ENCODE results near the gene NOXO1.
"Not testable (repeated sequence)": the region's sequence is repeated elsewhere in the genome, so short reads cannot be mapped to it uniquely, and the experiment has no call there.

NOXO1 gene, protein sequence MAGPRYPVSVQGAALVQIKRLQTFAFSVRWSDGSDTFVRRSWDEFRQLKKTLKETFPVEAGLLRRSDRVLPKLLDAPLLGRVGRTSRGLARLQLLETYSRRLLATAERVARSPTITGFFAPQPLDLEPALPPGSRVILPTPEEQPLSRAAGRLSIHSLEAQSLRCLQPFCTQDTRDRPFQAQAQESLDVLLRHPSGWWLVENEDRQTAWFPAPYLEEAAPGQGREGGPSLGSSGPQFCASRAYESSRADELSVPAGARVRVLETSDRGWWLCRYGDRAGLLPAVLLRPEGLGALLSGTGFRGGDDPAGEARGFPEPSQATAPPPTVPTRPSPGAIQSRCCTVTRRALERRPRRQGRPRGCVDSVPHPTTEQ

DNA sequence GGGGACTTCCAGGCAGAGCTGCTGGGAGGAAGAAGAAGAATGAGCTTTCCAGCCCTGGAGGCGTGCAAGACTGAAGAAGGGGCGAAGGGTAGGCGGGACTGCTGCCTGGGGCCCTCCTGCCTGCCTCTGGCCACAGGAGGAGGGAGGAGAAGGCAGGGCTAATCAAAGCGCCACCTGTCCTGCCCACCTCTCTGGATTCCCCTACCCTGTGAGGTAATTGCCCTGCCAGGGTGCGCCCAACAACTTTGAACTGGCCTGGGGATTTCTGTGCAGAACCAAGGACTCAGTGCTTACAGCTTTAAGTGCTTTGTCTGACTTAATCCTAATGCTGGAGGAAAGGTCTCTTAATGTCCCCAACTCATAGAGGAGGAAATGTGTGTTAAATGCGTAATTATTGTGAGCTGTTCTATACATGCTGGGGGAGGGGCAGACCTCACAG is at the start of gene NOXO1:
Gene NOXO1, minus strand, starts transcription at position 72 of the 439 bp plus-strand sequence. CDS start 290 bp downstream, outside the sequence.
- no peak for DNase-seq

DNA sequence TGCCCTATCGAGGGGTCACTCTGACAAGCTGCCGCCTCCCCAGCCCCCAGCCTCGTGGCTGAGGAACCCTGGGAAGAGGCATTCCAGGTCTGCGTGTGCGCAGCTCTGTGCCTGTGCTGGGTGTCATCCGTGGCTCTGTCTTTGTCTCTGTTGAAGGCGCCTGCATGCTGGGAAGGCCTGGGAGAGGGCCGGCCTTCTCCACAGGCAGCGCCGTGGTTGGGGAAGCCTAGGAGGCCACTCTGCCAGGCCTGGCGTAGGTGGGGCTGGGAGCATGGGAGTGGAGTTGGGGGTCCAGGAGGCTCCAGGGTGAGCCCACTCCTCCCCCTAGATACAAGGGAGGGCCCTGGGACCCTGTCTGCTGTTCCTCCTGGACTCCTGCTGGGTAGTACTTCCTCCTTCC is 48.8 kb upstream of the NOXO1 start:
- no peak for DNase-seq

DNA sequence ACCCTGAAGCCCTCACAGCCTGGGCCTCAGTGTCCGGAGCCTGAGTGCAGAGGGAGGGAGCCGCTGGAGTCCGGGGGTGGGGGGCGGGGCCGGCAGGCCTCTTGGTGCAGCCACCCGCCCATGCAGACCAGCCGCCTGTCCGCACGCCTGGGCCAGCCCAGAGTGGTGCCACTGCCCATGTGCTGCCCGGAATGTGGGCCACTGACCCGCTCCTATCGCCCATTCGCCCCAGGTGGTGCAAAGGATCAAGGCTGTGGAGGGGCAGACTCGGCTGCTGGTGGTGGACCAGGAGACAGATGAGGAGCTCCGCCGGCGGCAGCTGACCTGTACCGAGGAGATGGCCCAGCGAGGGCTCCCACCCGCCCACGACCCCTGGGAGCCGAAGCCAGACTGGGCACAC is 48.1 kb upstream of the NOXO1 start:
- DNase-seq: no peak

DNA sequence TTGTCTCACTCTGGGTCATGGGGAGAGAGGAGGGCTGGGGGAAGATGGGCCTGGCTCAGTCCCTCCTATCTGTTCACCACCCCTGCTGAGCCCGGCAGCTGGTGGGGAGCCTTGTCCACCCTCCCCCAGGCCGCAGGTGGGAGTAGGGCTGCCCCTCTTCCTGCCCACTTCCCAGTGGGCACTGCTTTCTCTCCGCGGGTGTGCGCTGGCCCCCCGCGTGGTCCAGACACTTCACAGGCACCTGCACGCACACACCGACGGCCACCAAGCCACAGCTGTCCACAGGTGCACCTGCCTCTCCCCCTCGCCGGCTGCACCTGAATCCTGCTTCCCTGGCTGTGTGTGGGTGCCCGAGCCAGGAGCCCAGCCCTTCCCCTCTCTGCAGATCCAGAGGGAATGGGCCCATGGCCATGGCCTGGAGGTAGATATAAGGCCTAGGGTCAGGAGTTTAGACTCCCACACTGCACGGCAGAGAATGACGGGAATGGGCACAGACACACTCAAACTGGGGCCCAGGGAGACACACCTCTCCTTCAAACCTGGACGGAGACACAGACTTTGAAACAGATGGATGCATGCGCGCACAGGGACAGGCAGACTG is 47.5 kb upstream of the NOXO1 start:
- no peak for DNase-seq

DNA sequence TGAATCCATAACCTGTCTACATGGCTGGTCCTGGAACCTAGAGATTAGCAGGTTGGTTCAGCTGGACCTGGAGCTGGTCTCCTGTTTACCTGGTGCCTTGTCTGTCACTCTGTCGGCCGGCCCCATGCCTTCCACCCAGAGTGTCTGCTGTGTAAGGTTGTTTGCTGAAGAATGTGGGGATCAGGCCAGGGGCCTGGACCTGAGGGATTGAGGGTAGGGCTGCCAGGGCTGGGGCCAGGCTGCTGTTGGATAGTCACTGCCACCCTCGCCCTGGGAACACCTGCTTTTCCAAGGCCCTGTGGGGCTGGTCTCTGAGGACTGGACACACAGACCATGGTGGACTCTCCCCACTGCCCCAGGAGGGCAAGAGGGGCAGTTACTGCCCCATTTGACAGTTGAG is 46.9 kb upstream of the NOXO1 start:
- no peak for DNase-seq

DNA sequence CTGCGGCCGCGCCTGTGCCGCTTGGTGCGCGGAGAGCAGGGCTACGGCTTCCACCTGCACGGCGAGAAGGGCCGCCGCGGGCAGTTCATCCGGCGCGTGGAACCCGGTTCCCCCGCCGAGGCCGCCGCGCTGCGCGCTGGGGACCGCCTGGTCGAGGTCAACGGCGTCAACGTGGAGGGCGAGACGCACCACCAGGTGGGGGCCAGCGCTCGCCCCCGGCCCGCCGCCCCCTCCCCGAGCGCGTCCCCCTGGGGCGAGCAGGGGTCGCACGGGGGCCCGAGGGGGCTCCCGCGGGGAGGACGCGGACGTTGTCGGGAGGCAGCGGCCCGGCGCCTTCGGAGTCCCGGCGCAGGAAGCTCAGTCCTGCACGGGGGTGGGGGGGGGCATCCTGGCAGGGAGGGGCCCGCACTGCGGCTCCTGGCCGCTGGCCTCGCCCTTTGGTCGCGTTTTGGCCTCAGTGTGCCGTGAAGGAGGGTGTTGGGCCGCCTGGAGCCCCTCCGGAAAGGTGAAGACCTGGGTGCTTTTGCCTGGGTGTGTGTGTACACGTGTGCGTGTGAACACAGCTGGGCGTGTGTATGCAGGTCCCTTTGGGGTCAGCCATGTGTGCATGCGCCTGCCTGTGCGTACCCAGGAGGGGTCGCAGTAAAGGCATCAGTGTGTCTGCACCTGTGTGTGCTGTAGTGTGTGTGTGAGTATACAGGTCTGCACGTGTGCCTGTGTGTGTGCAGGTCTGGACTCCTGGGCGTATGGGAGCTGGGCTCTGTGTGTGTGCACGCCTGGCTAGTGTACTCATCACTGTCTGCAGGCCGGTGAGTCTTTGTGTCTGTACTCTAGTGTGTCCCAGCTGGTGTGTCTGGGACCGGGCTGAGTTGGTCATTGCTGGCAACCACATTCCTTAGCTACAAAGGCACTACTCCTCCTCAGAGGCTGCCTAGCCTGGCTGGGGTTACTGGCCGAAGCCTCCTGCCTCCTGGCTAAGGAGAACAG is 46.0 kb upstream of the NOXO1 start:
- DNase-seq: peak; percentile 9

DNA sequence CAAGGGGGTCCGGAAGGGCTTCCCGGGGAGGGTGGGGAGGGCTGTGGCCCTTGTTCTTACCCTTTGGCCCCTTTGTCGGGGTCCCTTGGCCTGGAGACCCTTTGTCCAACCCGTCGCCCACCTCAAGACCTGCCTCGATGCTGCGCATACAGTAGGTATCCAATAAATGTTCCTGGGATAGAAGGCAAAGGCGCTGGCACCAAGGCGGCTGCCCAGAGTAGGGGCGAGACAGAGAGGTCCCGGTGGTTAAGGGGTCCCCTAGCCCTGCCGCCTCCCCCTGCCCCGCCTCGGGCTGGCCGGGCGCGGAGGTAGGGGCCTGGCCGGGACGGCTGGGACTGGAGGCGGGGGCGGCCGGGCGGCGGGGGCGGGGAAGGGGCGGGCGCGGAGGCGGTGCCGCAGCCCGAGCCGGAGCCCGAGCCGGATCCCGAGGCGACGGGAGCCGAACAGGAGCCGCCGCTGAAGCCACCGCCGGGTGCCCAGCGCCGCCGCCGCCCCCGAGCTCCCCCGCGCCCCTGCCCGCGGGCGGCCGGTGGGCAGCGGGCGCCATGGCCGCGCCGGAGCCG is 45.3 kb upstream of the NOXO1 start, which contains the start of gene NHERF2:
Gene NHERF2, plus strand, starts transcription at position 442 of the 563 bp plus-strand sequence. Its CDS starts 104 bp downstream, at position 546.
- peak; percentile 25 for DNase-seq

DNA sequence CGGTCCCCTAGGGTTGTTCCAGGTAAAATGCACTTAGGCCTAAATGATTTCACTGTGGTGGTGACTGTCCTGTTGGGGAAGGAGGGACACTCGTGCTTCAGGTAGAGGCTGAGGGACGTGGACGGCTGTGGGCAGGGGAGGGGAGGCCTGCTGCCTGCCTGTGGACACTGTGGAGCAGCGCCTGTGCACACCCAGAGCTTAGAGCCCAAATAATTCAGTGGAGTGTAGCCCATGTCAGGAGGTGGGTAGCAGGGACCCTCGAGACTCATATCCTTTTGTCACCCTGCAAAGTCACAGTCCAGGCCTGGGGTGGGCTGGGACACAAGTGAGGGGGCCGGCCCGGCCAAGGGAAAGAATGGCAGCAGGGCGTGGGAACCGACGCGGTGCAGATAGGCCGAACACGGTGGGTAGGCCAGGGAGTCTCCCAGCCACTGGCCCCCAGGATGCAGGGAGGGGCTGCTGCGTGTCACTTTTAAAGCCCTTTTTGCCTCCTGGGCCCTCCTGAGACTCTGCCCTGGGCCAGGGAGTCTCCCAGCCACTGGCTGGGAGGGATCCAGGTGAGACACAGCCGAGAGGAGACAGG is 44.7 kb upstream of the NOXO1 start:
- DNase-seq: no peak

DNA sequence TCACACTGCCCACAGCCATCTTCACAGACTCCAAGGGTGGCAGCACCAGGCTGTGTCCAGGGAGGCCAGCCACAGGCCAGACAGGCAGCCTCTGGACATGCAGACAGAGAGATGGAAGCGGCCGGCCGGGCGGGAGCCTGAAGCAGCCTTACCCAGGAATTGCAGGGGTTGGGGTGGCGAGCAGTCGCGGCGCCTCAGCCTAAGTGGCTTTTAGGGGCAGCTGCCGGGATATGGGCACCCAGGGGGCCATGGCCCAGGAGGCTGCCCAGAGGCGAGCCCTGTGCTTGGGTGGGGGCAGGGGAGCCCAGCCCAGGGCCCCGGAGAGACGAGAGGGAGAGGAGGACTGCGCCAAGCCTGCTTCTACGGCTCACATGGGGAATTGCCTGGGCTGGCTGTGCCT is 44.0 kb upstream of the NOXO1 start:
- no peak for DNase-seq

DNA sequence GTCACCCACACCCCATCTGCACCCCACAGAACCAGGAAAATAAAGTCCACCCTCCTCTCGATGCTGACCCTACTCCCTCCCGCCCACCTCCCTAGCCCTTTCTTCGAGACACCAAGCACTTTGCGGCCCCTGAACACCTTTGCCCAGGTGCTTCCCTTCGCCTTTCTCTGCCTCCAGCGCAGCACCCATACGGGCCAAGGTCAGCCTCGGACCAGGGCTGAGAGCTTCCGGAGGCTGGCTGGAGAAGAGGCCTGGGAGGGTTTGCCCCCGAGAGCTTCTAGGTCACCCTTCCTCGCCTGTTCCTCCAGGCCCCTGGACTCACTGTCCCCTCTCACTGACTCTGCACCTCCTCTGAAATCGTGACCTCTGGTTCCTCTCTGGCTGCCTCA is 42.8 kb upstream of the NOXO1 start:
- DNase-seq: no peak

DNA sequence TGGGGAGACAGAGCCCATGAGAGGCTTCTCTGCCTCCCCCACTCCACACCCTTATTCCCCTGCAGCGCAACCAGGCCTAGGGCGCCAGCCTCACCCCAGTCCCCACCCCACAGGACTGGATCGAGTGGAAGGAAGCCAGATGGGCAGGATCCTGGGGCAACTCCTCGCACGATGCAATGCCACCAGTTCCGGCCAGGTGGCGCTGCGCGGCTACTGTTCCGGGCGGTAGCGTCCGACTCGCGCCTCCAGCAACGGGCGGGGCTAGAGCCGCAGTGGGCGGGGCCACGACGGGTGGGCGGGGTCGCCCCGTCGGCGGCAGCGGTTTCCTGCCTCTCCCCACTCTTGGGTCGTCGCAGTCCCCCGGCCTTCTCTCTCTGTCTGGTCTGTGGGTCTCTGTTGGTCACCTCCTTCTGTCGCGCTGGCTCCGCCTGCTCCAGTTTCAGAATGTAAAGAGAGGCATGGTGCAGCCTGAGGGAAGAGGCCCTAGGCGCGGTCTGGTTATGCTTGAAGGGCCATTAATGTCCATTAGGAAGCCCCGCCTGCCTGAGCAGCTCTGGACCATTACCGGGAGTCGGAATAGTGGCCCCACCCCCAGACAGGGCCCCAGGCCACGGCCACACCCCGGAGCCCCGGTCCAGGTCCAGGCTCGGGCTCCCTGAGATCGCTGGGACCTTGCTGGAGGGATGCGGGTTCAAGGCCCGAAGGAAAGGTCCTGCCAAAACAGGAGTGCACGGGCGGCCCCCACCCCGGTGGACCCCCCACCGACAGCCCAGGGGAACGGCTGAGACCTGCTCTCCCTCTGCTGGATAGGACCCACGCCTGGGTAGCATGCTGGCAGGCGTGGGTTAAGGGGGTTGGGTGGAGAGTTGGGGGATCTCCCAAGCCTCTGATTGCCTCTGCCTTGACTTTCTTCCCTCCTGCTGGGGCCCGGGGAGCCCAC is 42.1 kb upstream of the NOXO1 start:
- peak; percentile 95 for DNase-seq

DNA sequence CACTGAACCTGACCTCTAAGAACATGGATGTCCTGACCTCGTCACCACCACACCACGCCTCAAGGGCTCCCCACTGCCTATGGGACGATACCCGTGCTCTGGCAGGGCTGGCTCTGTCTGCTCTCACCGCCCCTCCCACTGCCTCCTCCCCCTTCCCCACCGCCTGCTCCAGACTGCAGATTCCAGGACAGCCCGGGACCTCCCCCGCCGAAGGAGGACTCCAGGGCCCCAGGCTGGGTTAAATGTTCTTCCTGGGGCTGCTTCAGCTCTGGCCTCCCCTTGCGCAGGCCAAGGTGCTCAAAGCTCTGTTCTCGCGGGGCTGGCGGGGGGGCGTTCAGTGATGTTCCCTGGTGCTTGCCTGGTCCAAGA is 41.4 kb upstream of the NOXO1 start:
- no peak for DNase-seq

DNA sequence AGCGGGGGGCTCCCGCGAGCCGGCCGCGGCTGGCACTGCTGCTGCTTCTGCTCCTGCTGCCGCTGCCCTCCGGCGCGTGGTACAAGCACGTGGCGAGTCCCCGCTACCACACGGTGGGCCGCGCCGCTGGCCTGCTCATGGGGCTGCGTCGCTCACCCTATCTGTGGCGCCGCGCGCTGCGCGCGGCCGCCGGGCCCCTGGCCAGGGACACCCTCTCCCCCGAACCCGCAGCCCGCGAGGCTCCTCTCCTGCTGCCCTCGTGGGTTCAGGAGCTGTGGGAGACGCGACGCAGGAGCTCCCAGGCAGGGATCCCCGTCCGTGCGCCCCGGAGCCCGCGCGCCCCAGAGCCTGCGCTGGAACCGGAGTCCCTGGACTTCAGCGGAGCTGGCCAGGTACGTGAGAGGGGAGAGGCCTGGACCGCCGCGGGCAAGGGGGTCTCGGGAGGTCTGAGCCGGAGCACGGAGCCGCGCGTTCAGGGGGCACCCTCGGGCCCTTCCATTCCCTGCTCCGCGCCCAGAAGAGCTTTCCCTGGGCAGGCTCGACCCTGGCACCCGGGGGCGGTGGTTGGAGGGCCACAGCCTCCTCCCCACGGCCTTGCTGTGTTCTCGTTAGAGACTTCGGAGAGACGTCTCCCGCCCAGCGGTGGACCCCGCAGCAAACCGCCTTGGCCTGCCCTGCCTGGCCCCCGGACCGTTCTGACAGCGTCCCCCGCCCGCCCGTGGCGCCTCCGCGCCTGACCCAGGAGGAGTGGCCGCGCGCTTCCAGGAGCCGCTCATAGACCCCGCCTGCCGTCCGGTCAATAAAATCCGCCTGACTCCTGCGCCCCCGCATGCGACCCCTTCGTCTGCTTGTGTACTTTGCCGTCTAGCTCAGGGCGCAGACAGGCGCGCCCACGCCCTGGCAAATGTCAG is 38.9 kb upstream of the NOXO1 start:
- DNase-seq: no peak

DNA sequence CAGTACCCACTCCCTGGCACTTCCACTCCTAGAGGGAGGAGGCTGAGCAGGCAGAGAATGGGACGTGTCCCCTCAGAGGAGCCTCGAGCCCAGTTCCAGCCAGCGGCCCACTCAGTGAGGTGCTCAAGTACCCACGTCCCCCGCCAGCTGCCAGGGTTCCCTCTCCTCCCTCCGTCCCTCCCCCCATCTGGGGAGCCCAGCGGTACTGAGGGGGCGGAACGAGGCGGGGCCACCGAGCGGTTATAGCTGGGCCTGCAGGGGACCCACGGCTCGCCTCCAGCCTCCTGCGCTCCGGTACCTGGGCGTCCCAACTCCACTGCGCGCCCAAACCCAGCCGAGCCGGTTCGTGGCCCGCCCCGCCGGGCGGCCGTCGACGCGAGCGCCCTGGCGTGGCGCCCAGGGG is 38.2 kb upstream of the NOXO1 start, which contains the start of gene NPW:
Gene NPW, plus strand, starts transcription at position 268 of the 403 bp plus-strand sequence.
- no peak for DNase-seq

DNA sequence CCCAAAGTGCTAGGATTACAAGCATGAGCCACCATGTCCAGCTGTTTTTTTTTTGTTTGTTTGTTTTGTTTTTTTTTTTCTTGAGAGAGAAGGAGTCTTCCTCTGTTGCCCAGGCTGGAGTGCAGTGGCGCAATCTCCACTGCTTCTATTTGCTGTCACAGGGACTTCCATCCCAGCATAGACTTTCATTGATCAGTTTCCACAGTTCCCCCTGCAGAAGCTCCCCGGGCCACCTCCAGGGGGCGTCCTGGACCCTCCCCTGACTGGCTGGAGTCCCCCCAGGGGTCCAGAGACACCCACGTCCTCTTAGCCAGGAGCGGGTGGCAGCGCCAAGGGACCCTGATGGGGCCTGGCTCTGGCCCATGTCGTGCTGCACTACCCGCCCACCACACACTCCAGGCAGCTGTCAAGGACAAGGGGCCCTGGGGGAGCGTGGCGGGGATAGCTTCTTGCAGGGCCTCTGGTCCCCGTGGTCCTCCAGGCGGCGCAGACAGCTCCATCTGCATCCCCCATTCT is 35.2 kb upstream of the NOXO1 start:
- DNase-seq: no peak

DNA sequence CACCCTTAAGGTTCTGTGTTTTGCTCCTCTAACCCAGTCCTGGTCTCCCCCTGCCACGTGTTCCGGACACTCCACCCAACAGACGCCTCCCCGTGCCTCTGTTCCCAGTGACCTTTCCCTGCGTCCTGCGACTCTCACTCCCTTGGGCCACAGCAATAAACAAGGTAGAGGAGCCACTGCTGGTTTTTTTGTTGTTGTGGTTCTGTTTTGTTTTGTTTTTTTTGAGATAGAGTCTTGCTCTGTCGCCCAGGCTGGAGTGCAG is 34.6 kb upstream of the NOXO1 start:
- DNase-seq: no peak

DNA sequence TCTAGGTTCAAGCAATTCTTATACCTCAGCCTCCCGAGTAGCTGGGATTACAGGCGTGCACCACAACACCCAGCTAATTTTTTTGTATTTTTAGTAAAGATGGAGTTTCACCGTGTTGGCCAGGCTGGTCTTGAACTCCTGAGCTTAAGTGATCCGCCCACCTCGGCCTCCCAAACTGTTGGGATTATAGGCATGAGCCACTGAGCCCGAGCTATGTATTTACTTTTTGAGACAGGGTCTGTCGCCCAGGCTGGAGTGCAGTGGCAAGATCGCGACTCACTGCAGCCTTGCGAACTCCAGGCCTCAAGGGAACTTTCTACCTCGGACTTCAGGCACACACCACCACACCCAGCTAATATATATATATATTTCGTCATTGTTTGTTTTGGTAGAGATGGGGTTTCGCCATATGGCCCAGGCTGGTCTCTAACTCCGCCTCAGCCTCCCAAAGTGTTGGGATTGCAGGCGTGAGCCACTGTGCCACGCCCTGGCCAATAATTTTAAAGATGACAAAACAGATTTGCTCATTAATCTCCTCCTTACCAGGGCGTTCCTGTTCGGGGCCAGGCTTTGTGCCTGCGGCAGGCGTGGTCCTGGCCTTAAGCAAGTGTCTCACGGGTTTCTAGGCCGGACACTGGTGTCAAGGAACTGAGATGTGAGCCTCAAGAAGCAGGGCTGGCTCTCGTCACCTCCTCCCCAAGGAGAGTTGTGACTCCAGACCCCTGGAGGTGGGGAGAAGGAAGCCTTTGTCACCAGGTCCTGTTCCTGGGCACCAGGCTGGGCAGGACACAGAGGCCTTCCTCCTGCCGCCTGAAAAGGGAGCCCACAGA is 34.1 kb upstream of the NOXO1 start:
- no peak for DNase-seq

DNA sequence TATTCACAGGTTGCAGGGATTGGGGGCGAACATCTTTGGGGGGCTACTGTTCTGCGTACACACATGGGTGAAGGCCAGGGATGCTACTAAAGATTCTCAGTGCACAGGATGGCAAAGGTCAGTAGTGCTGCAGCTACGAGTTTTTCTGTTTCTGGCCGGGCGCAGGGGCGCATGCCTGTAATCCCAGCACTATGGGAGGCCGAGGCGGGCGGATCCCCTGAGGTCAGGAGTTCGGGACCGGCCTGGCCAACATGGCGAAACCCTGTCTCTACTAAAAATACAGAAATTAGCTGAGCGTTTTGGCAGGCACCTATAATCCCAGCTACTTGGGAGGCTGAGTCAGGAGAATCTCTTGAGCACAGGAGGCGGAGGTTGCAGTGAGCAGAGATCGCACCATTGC is 32.3 kb upstream of the NOXO1 start:
- no peak for DNase-seq

DNA sequence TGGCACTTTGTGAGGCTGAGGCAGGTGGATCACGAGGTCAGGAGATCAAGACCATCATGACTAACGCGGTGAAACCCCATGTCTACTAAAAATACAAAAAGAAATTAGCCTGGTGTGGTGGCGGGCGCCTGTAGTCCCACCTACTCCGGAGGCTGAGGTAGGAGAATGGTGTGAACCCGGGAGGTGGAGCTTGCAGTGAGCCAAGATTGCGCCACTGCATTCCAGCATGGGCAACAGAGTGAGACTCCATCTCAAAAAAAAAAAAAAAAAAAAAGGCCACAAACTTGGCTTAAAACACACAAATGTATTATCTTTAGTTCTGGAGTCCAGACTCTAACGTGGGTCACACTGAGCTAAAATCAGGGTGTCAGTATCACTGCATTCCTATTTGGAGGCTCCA is 30.5 kb upstream of the NOXO1 start:
- DNase-seq: not testable (repeated sequence)

All from activated effector memory CD4-positive, alpha-beta T cell treated with Interleukin-2 at 50 U/mL for 16 hours (primary cell).